GM15510 (cell line): ENCODE data around the gene KDM6A.

Source experiments
- POLR2A ChIP-seq: IDR thresholded peaks from 3 replicates; pipeline ENCODE4 v1.6.1; 2011; ENCODE audit warnings: borderline replicate concordance; ENCODE audit not compliant: insufficient read length; ENCODE audit errors: extremely low read depth

Gene KDM6A

DNA sequence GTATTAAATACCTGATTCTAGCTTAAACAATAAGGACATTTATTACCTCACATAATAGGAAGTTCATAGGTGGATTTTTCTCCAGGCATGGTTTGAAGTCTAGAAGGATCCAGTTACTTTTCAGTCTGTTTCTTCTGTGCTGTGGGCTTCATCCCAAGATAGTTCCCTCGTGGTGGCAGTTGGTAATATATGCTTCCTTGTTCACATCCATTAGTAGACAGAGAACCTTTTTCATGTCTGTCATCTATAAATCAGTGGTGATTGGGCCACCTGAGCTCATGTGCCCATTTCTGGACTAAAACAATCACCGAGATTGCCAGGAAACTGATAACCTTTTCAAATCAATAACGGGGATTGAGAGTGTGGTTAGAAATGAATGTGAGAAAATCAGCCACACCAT lies 97.7 kb downstream of the KDM6A start:
- TF ChIP-seq POLR2A, result no peak

DNA sequence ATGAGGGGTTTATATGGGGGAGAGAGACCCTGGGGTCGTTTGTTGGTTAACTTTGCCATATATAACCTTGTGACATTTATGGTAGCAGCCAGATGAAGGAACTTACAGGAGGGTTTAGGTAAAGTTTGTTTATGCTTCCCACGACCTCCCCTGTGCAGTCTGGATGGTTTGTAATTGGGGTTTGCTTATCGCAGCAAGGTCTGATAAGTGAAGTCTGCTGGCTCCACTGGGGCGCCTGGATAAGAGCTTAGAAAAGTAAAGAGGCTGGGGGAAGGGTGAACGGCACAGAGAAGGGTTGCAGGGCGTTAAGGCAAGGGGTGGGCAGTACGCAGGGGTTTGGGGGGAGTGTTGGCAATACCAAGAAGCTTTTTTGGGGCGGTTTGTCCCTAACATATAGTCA lies 98.7 kb downstream of the KDM6A start:
- no peak for TF ChIP-seq POLR2A

DNA sequence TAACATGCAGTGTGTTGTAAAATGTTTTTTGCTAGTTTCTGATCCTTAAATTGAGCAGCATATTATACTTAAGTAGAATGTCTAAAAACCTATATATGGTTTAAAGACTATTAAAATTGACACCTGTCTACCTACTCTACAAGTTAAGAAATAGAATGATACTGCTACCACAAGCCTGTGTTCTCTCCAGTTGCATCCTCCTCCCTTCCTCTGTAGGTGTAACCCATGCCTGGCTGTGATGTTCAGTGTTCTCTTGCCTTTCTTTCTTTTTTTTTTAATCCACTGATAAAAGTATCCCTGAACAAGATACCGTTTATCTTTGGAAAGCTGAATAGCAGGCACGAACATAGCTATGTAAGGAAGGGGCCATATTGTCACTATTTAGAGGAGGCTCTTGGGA lies 99.1 kb downstream of the KDM6A start:
- TF ChIP-seq POLR2A, result no peak

DNA sequence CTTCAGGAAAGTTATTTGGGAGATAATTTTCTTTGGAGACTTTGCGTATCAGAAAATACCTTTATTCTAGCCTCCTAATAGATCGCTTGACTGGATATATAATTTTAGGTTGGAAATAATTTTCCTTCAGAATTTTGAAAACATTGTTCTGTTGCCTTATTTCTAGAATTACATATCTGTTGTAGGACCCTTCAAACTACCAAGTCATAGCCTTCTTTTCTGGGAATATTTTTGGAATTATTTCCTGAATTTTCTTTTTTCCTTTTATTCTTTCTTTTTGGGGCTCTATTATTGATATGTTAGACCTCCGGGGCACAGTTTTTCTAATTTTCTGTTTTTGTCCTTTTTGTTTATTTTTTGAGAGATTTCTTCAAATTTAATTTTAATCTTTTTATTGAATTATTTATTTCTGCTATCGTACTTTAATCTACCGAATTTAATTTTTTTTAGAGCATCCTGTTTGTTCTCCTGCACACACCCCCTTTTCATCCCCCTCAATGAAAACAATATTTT lies 100.5 kb downstream of the KDM6A start:
- TF ChIP-seq POLR2A, result no peak

DNA sequence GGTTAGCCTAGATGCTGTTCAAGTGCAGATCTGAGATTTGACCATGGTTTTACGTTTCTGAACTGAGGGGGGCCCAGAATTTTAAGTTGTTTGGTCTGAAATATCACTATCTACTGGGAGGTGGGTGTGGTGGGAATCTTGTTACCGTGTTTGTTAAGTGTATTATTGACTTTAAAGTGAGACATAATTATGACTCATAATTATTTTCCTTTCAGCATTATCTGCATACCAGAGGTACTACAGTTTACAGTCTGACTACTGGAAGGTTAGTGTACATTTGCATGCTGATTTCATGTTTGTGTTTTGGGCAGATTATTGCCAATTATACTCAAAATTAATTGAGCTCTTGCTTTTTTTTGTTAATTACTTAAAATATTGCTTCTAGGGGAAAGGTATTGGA lies 101.5 kb downstream of the KDM6A start:
- TF ChIP-seq POLR2A, result no peak

DNA sequence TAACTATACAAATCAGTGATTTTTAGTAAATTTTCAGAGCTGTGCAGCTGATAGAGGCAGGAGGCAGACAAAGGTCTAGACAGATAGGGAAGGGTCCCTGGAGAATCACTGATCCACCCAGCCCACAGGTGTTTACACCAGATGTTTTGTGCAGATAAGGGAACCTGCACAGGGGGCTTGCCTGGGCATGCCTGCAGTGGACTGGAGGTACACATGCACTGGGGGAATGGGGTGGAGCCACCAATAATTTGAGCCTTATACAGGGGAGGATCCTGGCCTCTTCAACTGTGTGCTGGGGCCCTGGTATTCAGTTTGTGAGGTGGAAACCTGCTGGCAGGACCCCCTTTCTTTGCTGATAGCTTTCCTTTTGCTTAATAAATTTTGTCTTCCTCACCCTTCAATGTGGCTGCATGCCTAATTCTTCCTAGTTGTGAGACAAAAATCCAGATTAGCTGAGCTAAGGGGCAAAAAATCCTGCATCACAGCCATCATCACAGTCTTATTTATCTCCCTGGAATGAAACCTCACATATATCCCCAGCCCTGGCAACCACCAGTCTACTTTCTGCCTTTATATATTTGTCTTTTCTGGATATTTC lies 102.8 kb downstream of the KDM6A start:
- no peak for TF ChIP-seq POLR2A

DNA sequence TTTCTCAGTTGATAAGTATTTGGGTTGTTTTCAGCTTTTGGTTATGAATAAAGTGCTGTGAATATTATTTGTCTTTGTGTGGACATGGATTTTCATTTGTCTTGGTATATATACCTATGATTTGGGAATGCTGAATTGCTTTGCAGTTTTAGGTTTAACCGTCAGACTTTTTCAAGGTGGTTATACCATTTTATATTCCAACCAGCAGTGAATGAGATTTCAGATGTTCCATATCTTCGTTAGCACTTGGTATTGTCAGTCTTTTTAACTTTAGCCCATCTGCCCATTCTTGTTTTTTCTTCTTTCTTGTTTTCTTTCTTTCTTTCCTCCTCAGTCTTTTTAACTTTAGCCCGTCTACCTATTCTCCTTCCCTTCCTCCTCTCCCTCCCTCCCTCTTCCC lies 106.0 kb downstream of the KDM6A start:
- no peak for TF ChIP-seq POLR2A

DNA sequence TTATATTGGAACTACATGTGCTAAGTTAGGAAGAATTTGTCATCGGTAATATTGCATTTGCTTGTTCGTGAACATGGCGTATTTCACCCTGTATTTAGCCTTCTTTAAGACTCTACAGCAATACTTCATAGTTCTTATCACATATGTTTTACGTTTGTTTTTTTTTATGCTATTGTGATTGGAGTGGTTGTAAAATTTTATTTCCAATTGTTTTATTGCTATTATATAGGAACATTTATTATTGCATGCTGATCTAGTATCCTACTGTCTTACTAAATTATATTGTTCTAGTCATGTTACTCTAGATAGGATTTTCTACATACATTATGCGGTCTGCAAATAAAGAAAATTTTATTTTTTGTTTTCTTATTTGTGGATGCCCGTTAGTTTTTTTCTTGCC lies 107.4 kb downstream of the KDM6A start:
- TF ChIP-seq POLR2A, result no peak

DNA sequence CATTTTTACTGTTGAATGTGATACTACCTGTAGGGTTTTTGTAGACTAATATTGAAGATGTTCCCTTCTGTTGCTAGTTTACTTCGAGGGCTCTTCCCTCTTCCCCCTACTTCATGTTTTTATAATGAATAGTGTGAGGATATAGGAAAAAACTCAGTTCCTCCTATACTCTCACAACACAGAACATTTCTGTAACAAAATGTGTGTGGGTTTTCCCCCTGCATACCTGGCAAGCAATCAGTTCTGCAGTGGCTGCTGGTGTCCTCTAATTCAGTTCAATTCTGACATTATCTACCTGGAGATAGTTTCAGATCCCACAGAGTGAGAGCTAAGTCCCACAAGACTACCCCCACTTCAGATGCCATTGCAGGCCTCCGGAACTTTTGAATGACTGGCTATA lies 107.9 kb downstream of the KDM6A start:
- TF ChIP-seq POLR2A, result no peak

DNA sequence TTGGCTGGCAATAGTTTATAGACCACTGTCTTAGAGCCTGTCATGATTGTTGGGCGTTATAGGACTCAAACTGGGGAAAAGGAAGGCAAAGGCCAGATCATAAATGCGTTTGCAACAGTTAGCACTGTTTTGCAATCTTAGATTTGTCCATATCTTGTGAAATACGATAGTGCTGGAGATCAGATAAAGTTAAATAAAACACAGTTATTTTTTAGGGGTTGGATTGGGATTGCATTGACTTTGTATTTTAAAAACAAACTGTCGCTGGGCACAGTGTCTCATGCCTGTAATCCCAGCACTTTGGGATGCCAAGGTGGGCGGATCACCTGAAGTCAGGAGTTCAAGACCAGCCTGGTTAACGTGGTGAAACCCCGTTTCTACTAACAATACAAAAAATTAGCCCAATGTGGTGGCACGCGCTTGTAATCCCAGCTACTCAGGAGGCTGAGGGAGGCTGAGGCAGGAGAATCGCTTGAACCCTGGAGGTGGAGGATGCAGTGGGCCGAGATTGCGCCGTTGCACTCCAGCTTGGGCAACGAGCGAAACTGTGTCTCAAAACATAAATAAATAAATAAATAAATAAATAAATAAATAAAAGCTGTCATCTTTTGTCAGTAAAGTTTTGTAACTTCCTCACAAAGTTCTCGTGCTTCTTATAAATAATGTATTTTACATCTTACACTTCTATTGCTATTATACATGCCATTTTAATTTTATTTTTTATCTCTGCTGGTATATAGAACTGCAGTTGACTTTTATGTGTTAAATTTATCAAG lies 117.2 kb downstream of the KDM6A start:
- TF ChIP-seq POLR2A, result no peak

DNA sequence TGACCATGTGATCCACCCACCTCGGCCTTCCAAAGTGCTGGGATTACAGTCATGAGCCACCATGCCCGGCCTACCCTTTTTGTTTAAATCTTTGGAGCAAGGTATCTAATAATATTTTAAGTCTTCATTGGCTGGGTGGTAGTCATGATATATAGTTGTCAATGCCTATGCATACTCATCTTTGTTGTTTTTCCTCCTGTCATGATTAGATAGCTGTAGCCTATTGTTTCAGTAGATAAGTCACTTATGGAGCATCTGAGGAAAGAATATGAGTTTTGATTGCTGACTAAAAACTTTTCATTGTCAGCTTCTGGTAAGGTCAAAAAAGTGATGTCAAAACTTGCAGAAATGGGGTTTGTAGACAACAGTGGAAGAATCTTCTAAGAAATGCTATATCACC lies 119.8 kb downstream of the KDM6A start:
- no peak for TF ChIP-seq POLR2A

DNA sequence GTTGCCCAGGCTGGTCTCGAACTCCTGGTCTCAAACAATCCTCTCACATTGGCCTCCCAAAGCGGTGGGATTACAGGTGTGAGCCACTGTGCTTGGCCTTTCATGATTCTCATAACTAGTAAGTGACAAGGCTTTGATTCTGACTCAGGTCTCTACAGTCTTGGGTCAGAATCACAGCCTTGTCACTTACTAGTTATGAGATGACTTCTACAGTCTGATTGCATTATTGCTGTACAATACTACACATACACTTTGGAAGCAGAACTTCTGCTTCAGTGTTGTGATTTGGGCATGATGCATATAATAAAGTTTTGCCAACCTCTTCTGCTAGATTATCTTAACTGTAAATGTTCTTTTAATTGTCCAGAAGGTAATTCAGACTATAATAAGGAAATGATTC lies 123.3 kb downstream of the KDM6A start:
- no peak for TF ChIP-seq POLR2A

DNA sequence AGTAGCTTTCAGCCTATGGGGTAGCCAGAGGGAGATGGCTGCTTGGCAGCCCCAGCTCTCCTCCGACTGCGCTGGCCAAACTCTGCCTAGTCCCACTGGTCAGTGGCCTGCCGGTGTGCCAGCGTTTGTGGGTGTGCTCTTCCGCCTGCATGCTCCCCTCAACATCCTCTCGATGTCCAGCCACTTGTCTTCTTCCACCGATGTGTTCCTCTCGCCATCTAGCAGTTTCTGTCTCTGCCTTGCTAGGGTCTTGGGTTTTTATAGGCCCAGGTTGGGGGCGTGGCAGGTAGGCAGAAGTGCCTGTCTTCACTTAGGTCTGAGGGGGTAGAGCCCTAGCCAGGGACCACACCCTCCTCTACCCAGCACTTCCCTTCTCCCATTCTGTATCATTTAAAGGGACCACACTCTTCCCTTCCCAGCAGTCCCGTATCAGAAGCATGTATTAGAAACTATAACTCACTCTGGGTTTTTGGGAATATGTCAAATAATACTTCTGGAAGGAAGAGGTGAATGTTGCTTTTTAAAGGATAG lies 124.4 kb downstream of the KDM6A start:
- TF ChIP-seq POLR2A, result no peak

DNA sequence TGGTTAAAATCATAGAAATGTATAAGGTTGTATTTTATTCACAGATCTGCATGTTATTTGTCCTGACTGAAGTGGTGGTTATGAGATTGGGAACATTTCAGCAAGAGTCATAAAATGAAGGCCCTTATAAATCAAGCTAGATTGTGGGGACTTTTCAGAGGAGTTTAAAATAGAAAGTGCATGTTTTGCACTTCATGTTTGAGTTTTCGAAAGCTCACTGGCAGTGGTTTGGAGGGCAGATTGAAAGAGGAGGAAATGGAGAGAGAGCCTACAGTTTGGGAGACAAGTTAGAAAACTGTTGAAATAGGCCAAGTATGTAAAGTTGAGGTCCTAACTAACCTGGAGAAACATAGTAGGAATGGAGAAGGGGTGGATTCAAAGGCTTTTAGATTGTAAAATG lies 124.9 kb downstream of the KDM6A start:
- no peak for TF ChIP-seq POLR2A

DNA sequence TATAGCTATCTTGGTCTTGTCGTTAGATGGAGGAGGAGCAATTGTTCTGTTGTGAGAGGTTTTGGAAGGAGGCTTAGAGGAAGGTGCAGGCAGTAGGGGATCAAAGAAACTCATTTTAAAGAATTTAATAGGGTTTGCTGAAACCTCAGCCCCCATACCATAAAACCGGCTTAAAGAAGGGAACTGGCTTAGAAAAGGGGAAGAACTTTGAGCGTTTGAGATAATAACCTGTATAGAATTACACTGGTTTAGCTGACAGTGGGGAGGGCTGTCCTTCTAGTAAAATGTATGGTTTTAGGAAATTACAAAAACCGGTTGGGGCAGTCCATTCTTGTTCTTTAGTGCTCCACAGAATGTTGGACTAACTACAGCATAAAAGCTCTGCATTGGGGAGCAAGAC lies 128.1 kb downstream of the KDM6A start:
- TF ChIP-seq POLR2A, result no peak

DNA sequence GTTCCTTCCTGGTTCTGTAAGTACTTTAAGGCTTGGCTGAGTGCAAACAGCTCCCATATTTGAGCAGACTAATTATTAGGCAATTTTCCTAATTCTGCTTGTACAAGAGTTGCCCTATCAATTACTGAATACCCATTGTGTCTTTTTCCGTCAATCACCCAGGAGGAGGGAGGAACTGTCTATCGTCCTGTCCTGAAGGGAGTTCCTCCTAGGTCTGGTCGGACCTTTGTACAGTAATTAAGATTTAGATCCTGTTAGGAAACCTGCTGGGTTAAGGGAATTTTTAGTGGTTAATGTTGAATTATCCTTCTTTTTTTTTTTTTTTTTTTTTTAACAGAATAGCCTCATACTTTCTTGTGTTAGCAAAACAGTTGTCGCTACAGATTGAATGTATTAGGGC lies 130.1 kb downstream of the KDM6A start:
- TF ChIP-seq POLR2A, result no peak

DNA sequence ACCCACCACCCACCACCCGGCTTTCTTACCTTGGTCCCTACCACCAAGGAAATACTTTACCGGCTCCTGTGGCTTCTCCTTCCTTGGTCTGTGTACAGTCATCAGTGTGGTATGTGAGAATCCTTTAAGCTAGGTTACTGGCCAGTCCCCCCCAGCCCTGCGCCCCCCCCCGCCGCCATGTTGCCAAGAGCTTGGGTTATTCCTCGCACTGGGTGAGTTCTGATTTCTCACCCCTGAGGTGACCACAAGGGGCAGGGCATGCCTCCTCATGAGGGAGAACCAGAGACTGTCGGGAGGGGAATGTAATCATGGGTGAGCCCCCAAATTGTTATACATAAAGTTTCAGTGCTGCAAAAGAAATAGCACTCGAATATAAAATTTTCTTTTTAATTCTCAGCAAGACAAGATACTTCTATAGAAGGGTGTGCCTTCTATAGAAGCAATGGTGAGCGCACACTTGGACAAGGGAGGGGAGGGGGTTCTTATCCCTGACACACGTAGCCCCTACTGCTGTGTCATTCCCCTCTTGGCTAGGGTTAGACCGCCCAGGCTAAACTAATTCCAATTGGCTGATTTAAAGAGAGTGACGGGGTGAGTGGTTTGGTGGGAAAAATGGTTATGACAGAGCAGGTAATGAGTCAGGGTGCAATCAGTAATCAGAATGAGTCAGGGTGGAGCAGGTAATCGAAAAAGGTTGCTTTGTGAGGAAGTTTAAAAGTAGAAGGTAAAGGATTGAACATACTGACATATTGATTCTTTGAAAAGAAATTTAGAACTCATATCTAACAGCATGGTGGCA lies 133.2 kb downstream of the KDM6A start:
- TF ChIP-seq POLR2A, result no peak
